H9 (cell line): ENCODE measurements around the gene ACCSL. TPM values are rescaled to one million over a fixed set of nuclear protein-coding genes. Genes with fewer than 3 reads are reported as not detected.

ENCODE experiments used
- DNase-seq: peaks from one replicate; pipeline ENCODE4 v3.0.0-alpha.2; 2017
- H2AFZ ChIP-seq: one replicate; pipeline ENCODE4 v1.6.1; 2013; ENCODE audit warnings: mild to moderate bottlenecking, low read length, control low read depth, moderate library complexity
- H2AK5ac ChIP-seq: 2 replicates; pipeline ENCODE4 v1.6.1; 2013; ENCODE audit warnings: low read length, control low read depth, mixed read lengths; ENCODE audit not compliant: insufficient read length
- H2BK120ac ChIP-seq: one replicate; pipeline ENCODE4 v1.6.1; 2013; ENCODE audit warnings: low read depth, mild to moderate bottlenecking, low read length, control low read depth, inconsistent platforms; ENCODE audit not compliant: poor library complexity, severe bottlenecking
- H2BK12ac ChIP-seq: 2 replicates; pipeline ENCODE4 v1.6.1; 2013; ENCODE audit warnings: low read length, control low read depth, mixed read lengths, low read depth; ENCODE audit not compliant: insufficient read length
- H2BK15ac ChIP-seq: 2 replicates; pipeline ENCODE4 v1.6.1; 2013; ENCODE audit warnings: low read depth, low read length, control low read depth
- H2BK20ac ChIP-seq: one replicate; pipeline ENCODE4 v1.6.1; 2013; ENCODE audit warnings: low read depth, mild to moderate bottlenecking, low read length, control low read depth, inconsistent platforms; ENCODE audit not compliant: poor library complexity, severe bottlenecking
- H2BK5ac ChIP-seq: 2 replicates; pipeline ENCODE4 v1.6.1; 2013; ENCODE audit warnings: low read length, control low read depth, mixed read lengths; ENCODE audit not compliant: insufficient read length
- H3K14ac ChIP-seq: 2 replicates; pipeline ENCODE4 v1.6.1; 2013; ENCODE audit warnings: low read length, control low read depth; ENCODE audit not compliant: insufficient read depth
- H3K18ac ChIP-seq: 2 replicates; pipeline ENCODE4 v1.6.1; 2013; ENCODE audit warnings: low read depth, mild to moderate bottlenecking, mixed read lengths, low read length, control low read depth; ENCODE audit not compliant: insufficient read length
- H3K23ac ChIP-seq: 2 replicates; pipeline ENCODE4 v1.6.1; 2013; ENCODE audit warnings: low read length, control low read depth, mixed read lengths, low read depth; ENCODE audit not compliant: insufficient read length
- H3K23me2 ChIP-seq: 2 replicates; pipeline ENCODE4 v1.6.1; 2013; ENCODE audit warnings: low read depth, mild to moderate bottlenecking, mixed read lengths, low read length, control low read depth; ENCODE audit not compliant: insufficient read length, poor library complexity, severe bottlenecking
- H3K27ac ChIP-seq: 2 replicates; pipeline ENCODE4 v1.5.1; 2013; ENCODE audit warnings: low read length, control low read depth, mixed read lengths, low read depth; ENCODE audit not compliant: insufficient read length
- H3K27me3 ChIP-seq: 2 replicates; pipeline ENCODE4 v1.6.1; 2013; ENCODE audit warnings: low read length, control low read depth, inconsistent platforms; ENCODE audit not compliant: insufficient read depth
- H3K4ac ChIP-seq: 2 replicates; pipeline ENCODE4 v1.6.1; 2013; ENCODE audit warnings: low read depth, mild to moderate bottlenecking, control low read depth, inconsistent platforms, low read length, moderate library complexity
- H3K4me1 ChIP-seq: 2 replicates; pipeline ENCODE4 v1.6.1; 2013; ENCODE audit warnings: low read length, control low read depth, inconsistent platforms; ENCODE audit not compliant: insufficient read depth
- H3K4me2 ChIP-seq: 2 replicates; pipeline ENCODE4 v1.6.1; 2013; ENCODE audit warnings: low read length, control low read depth, mixed read lengths; ENCODE audit not compliant: insufficient read length, insufficient read depth
- H3K56ac ChIP-seq: 2 replicates; pipeline ENCODE4 v1.6.1; 2013; ENCODE audit warnings: low read depth, mild to moderate bottlenecking, mixed read lengths, low read length, control low read depth; ENCODE audit not compliant: insufficient read length
- H3K79me1 ChIP-seq: 2 replicates; pipeline ENCODE4 v1.6.1; 2013; ENCODE audit warnings: low read depth, mild to moderate bottlenecking, moderate library complexity, low read length, control low read depth, inconsistent platforms; ENCODE audit not compliant: insufficient read depth, poor library complexity, severe bottlenecking
- H3K79me2 ChIP-seq: 2 replicates; pipeline ENCODE4 v1.6.1; 2013; ENCODE audit warnings: low read length, control low read depth, inconsistent platforms; ENCODE audit not compliant: insufficient read depth
- H3K9ac ChIP-seq: 2 replicates; pipeline ENCODE4 v1.6.1; 2013; ENCODE audit warnings: low read length, control low read depth, mixed read lengths; ENCODE audit not compliant: insufficient read length; ENCODE audit errors: extremely low read depth
- H3K9me3 ChIP-seq: one replicate; pipeline ENCODE4 v1.6.1; 2013; ENCODE audit warnings: low read depth, low read length, inconsistent platforms; ENCODE audit not compliant: control insufficient read depth
- H3T11ph ChIP-seq: one replicate; pipeline ENCODE4 v1.6.1; 2013; ENCODE audit warnings: mild to moderate bottlenecking, low read length, control low read depth, inconsistent platforms
- H4K20me1 ChIP-seq: one replicate; pipeline ENCODE4 v1.6.1; 2013; ENCODE audit not compliant: control insufficient read depth, insufficient read length, insufficient read depth
- H4K5ac ChIP-seq: 2 replicates; pipeline ENCODE4 v1.6.1; 2013; ENCODE audit warnings: low read depth, mild to moderate bottlenecking, mixed read lengths, low read length, control low read depth; ENCODE audit not compliant: insufficient read length
- H4K8ac ChIP-seq: replicated peaks from 2 replicates; pipeline ENCODE4 v1.6.1; 2013; ENCODE audit warnings: low read length, control low read depth, mixed read lengths, low read depth; ENCODE audit not compliant: insufficient read length
- H4K91ac ChIP-seq: 2 replicates; pipeline ENCODE4 v1.6.1; 2013; ENCODE audit warnings: low read depth, mild to moderate bottlenecking, moderate library complexity, mixed read lengths, low read length, control low read depth; ENCODE audit not compliant: insufficient read length
- H3K27ac Mint-ChIP-seq, 3 experiments: 2 replicates in 2 of 3; 3 replicates in 1 of 3; pipeline ENCODE4 v1.8.0; 2020 to 2021; ENCODE audit warnings: mixed read lengths in 3 of 3, mild to moderate bottlenecking in 1 of 3, moderate library complexity in 1 of 3
- H3K27me3 Mint-ChIP-seq: 2 replicates; pipeline ENCODE4 v1.8.0; 2021; ENCODE audit warnings: low read depth, mild to moderate bottlenecking, moderate library complexity, mixed read lengths
- H3K36me3 Mint-ChIP-seq, 3 experiments: 2 replicates in 2 of 3; 3 replicates in 1 of 3; pipeline ENCODE4 v1.8.0; 2020 to 2021; ENCODE audit warnings: low read depth in 3 of 3, mixed read lengths in 3 of 3; ENCODE audit not compliant: insufficient read depth in 1 of 3
- H3K4me1 Mint-ChIP-seq, 2 experiments: 2 replicates each; pipeline ENCODE4 v1.8.0; 2020; ENCODE audit warnings: mixed read lengths in 2 of 2
- H3K4me3 Mint-ChIP-seq, 2 experiments: 2 replicates in 1 of 2; 3 replicates in 1 of 2; pipeline ENCODE4 v1.8.0; 2020 to 2021; ENCODE audit warnings: mild to moderate bottlenecking in 2 of 2, mixed read lengths in 2 of 2, moderate library complexity in 1 of 2
- H3K9me3 Mint-ChIP-seq, 2 experiments: 2 replicates in 1 of 2; 3 replicates in 1 of 2; pipeline ENCODE4 v1.8.0; 2020; ENCODE audit warnings: mild to moderate bottlenecking in 2 of 2, mixed read lengths in 2 of 2, moderate library complexity in 1 of 2
- CTCF ChIP-seq: fragments of 200-600 bp; sonication (generic); conservative IDR thresholded peaks from 3 replicates; pipeline ENCODE4 v1.8.0; 2021; ENCODE audit warnings: antibody characterized with exemption, mild to moderate bottlenecking
- WGBS: extraction: QIAGEN DNeasy Blood & Tissue Kit; methylation state at CpG from one replicate; pipeline ENCODE4 v1.1.7; 2013; ENCODE audit warnings: missing lambda C conversion rate, low lambda C conversion rate, mixed read lengths; ENCODE audit not compliant: insufficient read length; ENCODE audit errors: extremely low coverage; 5-methylcytosine and 5-hydroxymethylcytosine counted together
- total RNA-seq: library from RNA; stranded (reverse); gene quantifications from 2 replicates; pipeline ENCODE4 v1.2.1, GENCODE V29; 2021

ACCSL gene
- total RNA-seq, 1 experiment from 2014 or later, result not detected

- H3K4ac ChIP-seq, result no peak overlapping the region
- H3K23me2 ChIP-seq, result no peaks in the 10 kb centered on the region
- Mint-ChIP-seq H3K36me3 (peaks cover 5 to 10% (median 7%) of the 10 kb centered on the region in 3 experiments; a peak in 5 of 7 replicates), H3K9me3 (peaks cover 6 to 9% of the 10 kb centered on the region in 2 experiments), H3K4me3 (no peak overlapping the region), H3K4me1 (peaks cover 8 to 9% of the 10 kb centered on the region in 2 experiments), H3K27ac (no peak overlapping the region), H3K27me3 (peaks cover 4% of the 10 kb centered on the region; the same call in 1 of the 2 replicates)
- DNase-seq, result no peak
- no peak overlapping the region for H3K4me2 ChIP-seq
- no peak overlapping the region for H2BK5ac ChIP-seq
- H3K14ac ChIP-seq, result no peak overlapping the region
- H2BK20ac ChIP-seq, result no peak overlapping the region
- no peak overlapping the region for H4K91ac ChIP-seq
- WGBS, result no CpG with 5 or more reads among the region's 4 CpGs
- no peak overlapping the region for H4K8ac ChIP-seq
- H3K27me3 ChIP-seq, result no peaks in the 10 kb centered on the region
- no peak overlapping the region for H2AFZ ChIP-seq
- H3K9me3 ChIP-seq, result no peaks in the 10 kb centered on the region
- no peak overlapping the region for H3K18ac ChIP-seq
- no peaks in the 10 kb centered on the region for H3K79me1 ChIP-seq
- no peak overlapping the region for H3K23ac ChIP-seq
- no peaks in the 10 kb centered on the region for H4K20me1 ChIP-seq
- H2BK12ac ChIP-seq, result no peak overlapping the region
- H3K56ac ChIP-seq, result no peak overlapping the region
- no peak overlapping the region for H2AK5ac ChIP-seq
- H3K4me1 ChIP-seq, result no peaks in the 10 kb centered on the region
- no peak overlapping the region for H4K5ac ChIP-seq
- H2BK120ac ChIP-seq, result no peak overlapping the region
- H3K79me2 ChIP-seq, result no peaks in the 10 kb centered on the region
- no peak overlapping the region for H3K27ac ChIP-seq
- H2BK15ac ChIP-seq, result no peak overlapping the region
- no peak overlapping the region for H3K9ac ChIP-seq
- no peak for TF ChIP-seq CTCF
- H3T11ph ChIP-seq, result no peak overlapping the region
These were observed 34.9 kb downstream of the ACCSL start for GRCh38 chr11:44082645-44083044.
